Skeletal muscle cell (primary cell): ENCODE results near the gene WNT7A.

ENCODE experiments used
- DNase-seq: peaks from one replicate; pipeline ENCODE4 v3.0.0-alpha.2; 2010; ENCODE audit warnings: low read depth
- H3K4me3 ChIP-seq: 2 replicates; pipeline ENCODE4 v1.5.1; 2011; ENCODE audit warnings: low read depth, mild to moderate bottlenecking, control low read depth, low read length, moderate library complexity

WNT7A gene

GRCh38 chr3:13851091-13851849 lies 28.6 kb downstream of the WNT7A start:
- no peak overlapping the region for H3K4me3 ChIP-seq
- no peak for DNase-seq

- DNase-seq: no peak
- no peak overlapping the region for H3K4me3 ChIP-seq
Measured at GRCh38 chr3:13850161-13850945, 29.5 kb downstream of the WNT7A start.

GRCh38 chr3:13849018-13849417 lies 30.9 kb downstream of the WNT7A start:
- no peak for DNase-seq
- H3K4me3 ChIP-seq: no peak overlapping the region

- DNase-seq: no peak
- H3K4me3 ChIP-seq: no peak overlapping the region
Measured at GRCh38 chr3:13846716-13847570, 32.9 kb downstream of the WNT7A start.

- no peak overlapping the region for H3K4me3 ChIP-seq
- DNase-seq: no peak
Measured at GRCh38 chr3:13846238-13846637, 33.6 kb downstream of the WNT7A start.

DNA sequence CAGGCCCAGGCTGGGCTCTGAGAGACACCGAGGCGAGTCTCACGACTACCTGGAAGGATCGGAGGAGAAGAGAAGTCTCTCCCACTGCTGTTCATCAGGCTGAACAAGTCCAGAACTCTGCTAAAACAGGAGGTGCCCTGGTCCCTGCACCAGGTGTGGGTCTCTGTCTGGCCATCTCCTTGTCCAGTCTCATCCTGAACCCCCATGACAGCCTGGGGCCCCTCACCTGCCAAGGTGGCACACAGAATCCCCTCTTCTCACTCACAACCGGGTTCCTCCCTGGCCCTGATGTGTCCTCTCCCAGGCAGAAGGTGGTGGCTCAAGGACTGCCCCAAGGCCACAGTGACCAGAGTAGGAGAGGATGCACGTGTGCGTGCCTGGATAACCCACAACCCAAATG lies 34.1 kb downstream of the WNT7A start:
- no peak overlapping the region for H3K4me3 ChIP-seq
- no peak for DNase-seq

GRCh38 chr3:13844911-13845310 lies 35.0 kb downstream of the WNT7A start:
- DNase-seq: no peak
- H3K4me3 ChIP-seq: no peak overlapping the region

GRCh38 chr3:13844286-13844685 lies 35.6 kb downstream of the WNT7A start:
- DNase-seq: no peak

DNA sequence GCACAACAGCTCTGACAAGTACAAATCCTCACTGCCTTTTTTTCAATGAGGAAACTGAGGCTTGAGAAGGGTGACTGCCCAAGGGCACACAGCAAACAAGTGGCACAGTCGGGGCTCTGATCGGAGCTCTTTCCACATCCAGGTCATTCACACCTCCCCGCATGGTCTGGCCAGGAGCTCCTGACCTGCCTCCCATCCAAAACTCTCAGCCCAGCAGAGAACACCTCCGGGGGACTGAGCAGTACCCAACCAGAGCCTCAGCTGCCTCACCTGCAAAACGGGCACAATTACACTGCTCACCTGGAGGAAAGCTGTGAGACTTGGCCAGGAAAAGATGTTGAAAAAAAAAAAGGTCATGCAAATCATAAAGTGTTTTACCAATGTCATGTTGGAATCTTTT lies 36.5 kb downstream of the WNT7A start:
- no peak for DNase-seq
- H3K4me3 ChIP-seq: no peak overlapping the region

More at GRCh38 chr3:13844286-13844685, 35.6 kb downstream of the WNT7A start:
- no peak overlapping the region for H3K4me3 ChIP-seq

DNA sequence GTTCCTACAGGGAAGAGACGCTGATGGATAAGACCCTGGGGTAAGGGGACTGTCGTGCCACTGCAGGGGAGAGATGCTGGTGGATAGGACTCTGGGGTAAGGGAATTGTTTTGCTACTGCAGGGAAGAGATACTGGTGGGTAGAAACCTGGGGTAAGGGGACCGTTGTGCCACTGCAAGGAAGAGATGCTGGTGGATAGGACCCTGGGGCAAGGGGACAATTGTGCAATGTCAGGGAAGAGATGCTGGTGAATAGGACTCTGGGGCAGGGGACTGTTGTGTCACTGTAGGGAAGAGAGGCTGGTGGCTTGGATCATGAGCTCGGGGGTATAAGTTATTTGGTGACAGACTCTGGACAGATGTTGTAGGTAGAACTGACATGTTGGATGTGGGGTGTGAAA lies 37.6 kb downstream of the WNT7A start:
- no peak for DNase-seq
- no peak overlapping the region for H3K4me3 ChIP-seq

- no peak for DNase-seq
- no peak overlapping the region for H3K4me3 ChIP-seq
Measured at GRCh38 chr3:13841826-13842225, 38.0 kb downstream of the WNT7A start.

GRCh38 chr3:13841141-13841540 lies 38.7 kb downstream of the WNT7A start:
- DNase-seq: no peak
- H3K4me3 ChIP-seq: no peak overlapping the region

DNA sequence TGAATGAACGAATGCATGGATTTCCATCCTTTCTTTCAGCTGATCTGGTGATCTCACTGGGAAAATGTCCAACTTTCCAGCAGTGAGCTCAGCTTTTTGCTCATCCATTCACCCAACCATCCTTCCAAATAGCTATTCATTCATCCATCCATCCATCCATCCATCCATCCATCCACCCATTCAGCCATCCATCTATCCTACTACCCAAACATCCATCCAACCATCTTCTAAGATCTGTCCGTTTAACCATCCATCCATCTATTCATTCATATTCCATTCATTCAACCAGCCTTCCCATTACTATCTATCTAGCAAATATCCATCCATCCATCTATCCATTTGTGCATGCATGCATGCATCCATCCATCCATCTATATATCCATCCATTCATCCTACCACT lies 39.4 kb downstream of the WNT7A start:
- DNase-seq: no peak
- H3K4me3 ChIP-seq: no peak overlapping the region

DNA sequence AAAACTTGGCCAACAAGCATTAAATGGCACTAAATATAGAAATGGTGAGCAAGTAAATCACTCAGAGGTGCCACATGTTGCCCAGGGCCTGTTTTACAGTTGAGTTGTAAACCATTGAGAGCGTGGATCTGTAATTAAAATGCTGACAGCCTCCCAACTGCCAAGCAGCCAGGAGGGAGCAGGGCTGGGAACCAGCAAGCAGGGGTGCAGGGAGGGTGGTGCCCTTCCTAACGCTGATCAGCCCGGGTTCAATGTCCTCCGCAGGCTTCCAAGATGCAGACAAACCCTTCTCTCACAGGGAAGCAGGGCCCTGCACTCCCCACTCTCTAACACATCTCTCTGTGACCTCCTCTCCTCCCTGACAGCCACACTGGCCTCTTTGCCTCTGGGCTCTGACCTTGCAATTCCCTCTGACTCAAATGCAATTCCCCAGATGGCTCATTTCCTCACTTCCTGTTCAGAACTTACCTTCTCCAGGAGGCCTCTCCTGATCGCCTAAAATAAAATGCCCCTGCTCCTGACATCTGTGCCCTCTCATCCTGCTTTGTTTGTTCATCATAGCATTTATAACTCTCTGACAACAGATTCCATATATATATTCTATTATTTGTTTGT lies 40.0 kb downstream of the WNT7A start:
- DNase-seq: no peak
- no peak overlapping the region for H3K4me3 ChIP-seq

- no peak for DNase-seq
- no peak overlapping the region for H3K4me3 ChIP-seq
Measured at GRCh38 chr3:13839253-13839652, 40.6 kb downstream of the WNT7A start.

GRCh38 chr3:13838421-13838820 lies 41.5 kb downstream of the WNT7A start:
- H3K4me3 ChIP-seq: no peak overlapping the region
- no peak for DNase-seq

DNA sequence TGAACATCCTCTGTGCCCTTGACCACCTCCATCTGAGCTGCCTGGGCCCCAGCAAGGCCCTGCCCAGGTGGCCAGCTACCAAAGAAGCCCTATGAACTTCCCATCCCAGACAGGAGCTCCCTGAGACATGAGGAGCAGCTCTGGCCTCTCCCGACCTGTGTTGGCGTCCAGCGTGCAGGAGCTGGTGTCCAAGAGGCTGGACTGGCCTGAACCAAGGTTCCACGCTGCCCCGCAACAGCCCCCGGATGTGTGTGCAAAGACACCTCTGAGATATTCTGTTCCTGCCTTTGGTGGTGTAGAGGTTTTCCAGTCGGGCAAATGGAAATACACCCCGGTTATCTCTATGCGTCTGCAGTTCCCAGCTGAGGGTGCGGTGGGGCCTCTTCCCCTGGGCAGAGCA lies 42.1 kb downstream of the WNT7A start:
- no peak for DNase-seq
- H3K4me3 ChIP-seq: no peak overlapping the region

DNA sequence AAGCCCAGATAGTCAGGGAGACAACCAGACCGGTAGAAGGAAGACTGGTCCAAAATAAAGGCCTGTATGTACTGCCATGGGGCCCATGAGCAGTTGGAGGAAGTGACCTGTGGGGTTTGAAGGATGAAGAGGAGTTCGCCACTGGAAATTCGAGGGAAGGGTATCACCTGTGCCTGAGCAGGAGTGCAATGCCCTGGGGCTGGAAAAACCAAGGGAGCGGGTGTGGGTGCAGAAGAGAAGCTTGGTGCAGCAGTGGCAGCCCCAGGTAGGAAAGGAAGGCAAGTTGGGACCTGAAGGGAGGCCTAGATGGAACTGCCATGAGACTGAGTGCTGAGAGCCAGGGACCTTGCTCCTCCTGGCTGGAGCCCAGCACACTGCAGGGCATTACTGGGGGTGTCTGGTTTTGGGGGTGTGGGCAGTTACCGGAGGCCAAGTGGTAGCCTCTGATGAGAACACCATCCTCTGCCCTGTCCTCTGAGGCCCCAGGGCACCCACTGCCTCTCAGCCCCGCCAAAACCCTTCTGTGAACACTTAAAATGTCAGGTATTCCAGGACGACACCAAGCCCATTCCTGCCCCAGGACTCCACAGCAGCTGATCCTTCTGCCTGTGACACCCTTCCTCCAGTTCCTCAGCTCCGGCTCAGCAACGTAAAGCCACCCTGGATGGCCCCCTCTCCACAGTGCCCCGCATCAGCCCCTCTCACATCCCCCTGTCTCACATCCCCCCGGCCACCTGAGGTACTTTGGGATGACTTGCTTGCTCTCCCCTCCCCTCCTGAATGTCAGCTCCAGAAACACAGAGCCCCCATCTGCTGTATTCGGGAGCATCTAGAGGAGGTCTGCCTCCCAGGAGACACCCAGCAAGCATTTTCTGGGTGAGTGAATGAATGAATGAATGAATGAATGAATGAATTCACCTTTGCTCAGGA lies 42.9 kb downstream of the WNT7A start:
- no peak overlapping the region for H3K4me3 ChIP-seq
- no peak for DNase-seq

DNA sequence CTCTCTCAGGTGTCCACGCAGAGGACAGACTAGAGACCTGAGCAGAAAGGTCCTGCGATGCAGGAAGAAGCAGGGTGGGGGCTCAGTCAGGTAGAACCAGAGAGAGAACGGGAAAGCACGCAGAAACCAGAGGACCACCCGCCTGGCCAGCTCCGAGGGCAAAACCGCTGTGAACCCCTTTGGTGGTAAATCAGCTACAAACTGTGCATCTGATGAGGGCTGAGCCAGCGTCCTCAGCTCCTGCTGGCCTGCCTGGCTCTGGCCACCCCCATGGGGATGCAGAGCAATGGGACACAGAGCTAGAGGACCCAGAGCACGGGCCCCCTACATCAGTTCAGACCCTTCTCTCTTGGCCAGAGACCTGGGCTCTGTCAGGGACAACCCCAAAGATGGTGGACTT lies 44.6 kb downstream of the WNT7A start:
- no peak overlapping the region for H3K4me3 ChIP-seq
- DNase-seq: no peak
